IPS-18a (cell line): Measurements from ENCODE around the gene WDR33.
"Not testable (repeated sequence)": the region's sequence is repeated elsewhere in the genome, so short reads cannot be mapped to it uniquely, and the experiment has no call there.

Experiments
- H3K27ac ChIP-seq: one replicate; pipeline ENCODE4 v1.5.1; 2013; ENCODE audit warnings: low read length
- H3K27me3 ChIP-seq: one replicate; pipeline ENCODE4 v1.6.1; 2013; ENCODE audit warnings: mild to moderate bottlenecking, low read length; ENCODE audit not compliant: control insufficient read depth, insufficient read depth
- H3K36me3 ChIP-seq: one replicate; pipeline ENCODE4 v1.6.1; 2013; ENCODE audit warnings: low read depth, low read length; ENCODE audit not compliant: control insufficient read depth
- H3K4me1 ChIP-seq: one replicate; pipeline ENCODE4 v1.6.1; 2013; ENCODE audit warnings: low read depth, low read length; ENCODE audit not compliant: control insufficient read depth
- H3K4me3 ChIP-seq: one replicate; pipeline ENCODE4 v1.5.1; 2013; ENCODE audit warnings: low read length
- H3K9ac ChIP-seq: one replicate; pipeline ENCODE4 v1.6.1; 2013; ENCODE audit warnings: mild to moderate bottlenecking, low read length, moderate library complexity
- H3K9me3 ChIP-seq: one replicate; pipeline ENCODE4 v1.6.1; 2013; ENCODE audit warnings: low read depth, low read length; ENCODE audit not compliant: control insufficient read depth

Gene WDR33

GRCh38 chr2:127834951-127835350 lies 24.0 kb upstream of the WDR33 start:
- Histone ChIP-seq H3K27me3 (no peaks in the 10 kb centered on the region), H3K27ac (no peak overlapping the region), H3K36me3 (no peaks in the 10 kb centered on the region), H3K9me3 (no peaks in the 10 kb centered on the region), H3K9ac (no peak overlapping the region), H3K4me3 (no peak overlapping the region), H3K4me1 (peaks cover 2% of the 10 kb centered on the region)

DNA sequence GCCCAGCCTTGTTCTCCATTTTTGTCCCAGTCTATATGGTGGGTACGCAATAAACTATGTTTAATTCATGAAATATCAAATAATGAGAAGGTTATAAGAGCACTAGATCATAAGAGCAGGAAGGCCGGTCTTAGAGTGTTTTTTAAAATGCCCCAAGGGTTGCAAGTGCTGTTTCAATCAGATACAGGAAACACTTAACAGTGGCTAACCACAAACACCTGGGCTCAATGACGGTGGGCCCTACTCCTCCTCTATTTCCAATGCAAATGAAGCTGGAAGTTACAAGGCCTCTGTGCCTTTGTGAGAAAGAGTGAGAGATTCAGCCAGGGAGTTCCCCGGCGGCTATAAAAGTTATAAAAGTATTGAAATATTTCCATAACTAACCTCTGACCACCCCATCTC lies 18.9 kb upstream of the WDR33 start:
- Histone ChIP-seq H3K4me3 (no peak overlapping the region), H3K4me1 (peaks cover 8% of the 10 kb centered on the region), H3K9ac (no peak overlapping the region), H3K9me3 (peaks cover 8% of the 10 kb centered on the region), H3K36me3 (no peaks in the 10 kb centered on the region), H3K27me3 (no peaks in the 10 kb centered on the region), H3K27ac (no peak overlapping the region)

GRCh38 chr2:127826708-127827107 lies 15.7 kb upstream of the WDR33 start:
- H3K4me3 ChIP-seq, H3K27ac ChIP-seq, H3K4me1 ChIP-seq, H3K36me3 ChIP-seq, H3K27me3 ChIP-seq, H3K9me3 ChIP-seq, H3K9ac ChIP-seq: not testable (repeated sequence)

- Histone ChIP-seq H3K4me3 (no peak overlapping the region), H3K4me1 (peaks cover 8% of the 10 kb centered on the region), H3K9me3 (peaks cover 13% of the 10 kb centered on the region), H3K27me3 (no peaks in the 10 kb centered on the region), H3K27ac (no peak overlapping the region), H3K9ac (no peak overlapping the region), H3K36me3 (no peaks in the 10 kb centered on the region)
Observed at GRCh38 chr2:127826047-127826446, 15.1 kb upstream of the WDR33 start.

- peaks cover 29% of the 10 kb centered on the region for H3K9me3 ChIP-seq
- H3K9ac ChIP-seq = no peak overlapping the region
- no peaks in the 10 kb centered on the region for H3K27me3 ChIP-seq
- no peak overlapping the region for H3K4me3 ChIP-seq
- no peaks in the 10 kb centered on the region for H3K36me3 ChIP-seq
- H3K4me1 ChIP-seq = no peaks in the 10 kb centered on the region
- H3K27ac ChIP-seq = no peak overlapping the region
Observed at GRCh38 chr2:127820080-127820668, 9.2 kb upstream of the WDR33 start.

- Histone ChIP-seq H3K27ac (no peak overlapping the region), H3K4me1 (no peaks in the 10 kb centered on the region), H3K27me3 (no peaks in the 10 kb centered on the region), H3K4me3 (no peak overlapping the region), H3K9me3 (peaks cover 29% of the 10 kb centered on the region), H3K36me3 (no peaks in the 10 kb centered on the region), H3K9ac (no peak overlapping the region)
Observed at GRCh38 chr2:127818794-127819425, 7.9 kb upstream of the WDR33 start.

GRCh38 chr2:127818241-127818640 lies 7.3 kb upstream of the WDR33 start:
- H3K4me3 ChIP-seq = no peak overlapping the region
- no peaks in the 10 kb centered on the region for H3K4me1 ChIP-seq
- no peak overlapping the region for H3K9ac ChIP-seq
- no peaks in the 10 kb centered on the region for H3K27me3 ChIP-seq
- H3K36me3 ChIP-seq = no peaks in the 10 kb centered on the region
- H3K9me3 ChIP-seq = peaks cover 29% of the 10 kb centered on the region
- H3K27ac ChIP-seq = no peak overlapping the region

DNA sequence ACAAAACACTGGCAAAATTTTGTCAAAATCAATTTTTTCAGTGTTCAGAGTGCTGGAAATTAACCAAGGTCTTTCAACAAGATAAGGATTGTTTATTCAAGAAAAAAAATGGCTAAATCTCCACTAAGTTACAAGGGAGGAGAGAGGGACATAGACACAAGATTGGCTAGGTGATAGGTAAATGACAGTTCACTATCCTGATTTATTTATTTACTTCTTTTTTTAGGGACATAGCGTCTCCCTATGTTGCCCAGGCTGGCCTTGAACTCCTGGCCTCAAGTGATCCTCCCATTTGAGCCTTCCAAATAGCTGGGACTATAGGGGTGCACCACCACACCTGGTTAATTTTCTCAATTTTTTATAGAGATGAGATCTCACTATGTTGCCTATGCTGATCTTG lies 3.7 kb upstream of the WDR33 start:
- Histone ChIP-seq H3K27me3 (no peaks in the 10 kb centered on the region), H3K9ac (no peak overlapping the region), H3K4me3 (no peak overlapping the region), H3K27ac (no peak overlapping the region), H3K9me3 (peaks cover 11% of the 10 kb centered on the region), H3K4me1 (peaks cover 6% of the 10 kb centered on the region), H3K36me3 (no peaks in the 10 kb centered on the region)

- not testable (repeated sequence) for H3K4me1 ChIP-seq, H3K27ac ChIP-seq, H3K9ac ChIP-seq, H3K36me3 ChIP-seq, H3K27me3 ChIP-seq, H3K9me3 ChIP-seq, H3K4me3 ChIP-seq
Observed at GRCh38 chr2:127812441-127812840, 1.5 kb upstream of the WDR33 start.

DNA sequence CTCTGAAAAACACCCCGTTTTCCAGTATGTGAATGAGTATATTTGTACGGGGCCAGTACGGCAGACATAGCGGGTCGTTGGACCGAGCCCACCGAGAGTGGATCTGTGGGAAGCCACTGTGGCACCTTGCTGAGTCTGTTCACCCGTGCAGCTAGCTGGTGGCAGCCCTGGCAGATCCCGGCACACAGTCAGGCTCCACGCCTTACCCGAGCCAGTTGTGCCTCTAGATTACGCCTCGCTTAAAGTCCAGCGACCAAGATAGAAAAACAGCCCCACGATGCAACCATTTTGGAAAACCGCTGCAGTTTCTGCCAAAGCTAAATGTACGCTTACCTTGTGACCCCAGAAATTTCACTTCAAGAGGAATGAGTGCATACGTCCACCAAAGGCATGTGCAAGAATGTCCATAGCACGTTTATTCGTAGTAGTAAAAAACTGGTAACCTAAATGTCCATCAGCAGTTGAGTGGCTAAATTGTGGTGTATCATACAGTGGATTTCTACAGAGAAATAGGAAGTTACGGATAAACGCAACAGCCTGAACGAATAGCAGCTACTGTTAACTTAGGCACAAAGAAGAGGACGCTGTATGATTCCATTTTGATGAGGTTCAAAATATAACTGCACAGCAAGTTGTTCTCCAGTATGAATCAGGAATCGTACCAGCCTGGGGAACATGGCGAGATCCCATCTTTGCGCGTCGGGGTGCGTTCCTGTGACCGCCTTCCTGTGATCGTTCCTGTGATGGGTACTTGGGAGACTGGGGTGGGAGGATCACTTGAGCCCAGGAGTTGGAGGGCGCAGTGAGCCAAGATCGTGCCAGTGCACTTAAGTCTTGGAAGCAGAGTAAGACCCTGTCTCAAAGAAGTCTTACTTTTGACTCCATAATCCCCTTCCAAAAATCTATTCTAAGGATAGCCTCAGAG lies 688 bp upstream of the WDR33 start:
- Histone ChIP-seq H3K27me3 (no peaks in the 10 kb centered on the region), H3K4me1 (peaks cover 6% of the 10 kb centered on the region), H3K9me3 (no peaks in the 10 kb centered on the region), H3K4me3 (peak overlapping the region; percentile 98), H3K27ac (peak overlapping the region; percentile 97), H3K9ac (peak overlapping the region; percentile 99), H3K36me3 (no peaks in the 10 kb centered on the region)

DNA sequence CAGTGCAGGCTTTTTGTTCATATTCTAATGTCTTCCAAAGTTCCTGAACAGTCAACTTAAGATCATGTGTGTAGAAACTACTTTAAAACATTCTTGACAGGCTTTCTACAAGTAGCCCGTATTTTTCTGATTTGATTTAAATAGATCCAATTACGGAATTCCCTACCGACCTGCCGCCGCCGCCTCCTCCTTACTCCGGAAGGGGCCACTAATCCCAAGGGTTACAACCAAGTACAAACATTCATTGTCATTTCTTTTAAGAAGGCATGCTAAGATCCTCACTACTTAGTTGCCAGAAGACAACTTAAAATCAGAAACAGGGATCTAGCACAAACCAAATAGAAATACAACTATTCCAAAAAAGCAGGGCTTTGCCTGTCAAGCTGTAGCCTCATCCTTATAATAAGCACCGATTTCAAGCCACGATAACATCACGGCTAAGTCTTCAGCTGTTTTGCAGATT lies 784 bp downstream of the WDR33 start:
- peaks cover 6% of the 10 kb centered on the region for H3K4me1 ChIP-seq
- peak overlapping the region; percentile 99 for H3K9ac ChIP-seq
- H3K9me3 ChIP-seq = no peaks in the 10 kb centered on the region
- H3K36me3 ChIP-seq = no peaks in the 10 kb centered on the region
- peak overlapping the region; percentile 98 for H3K4me3 ChIP-seq
- peak overlapping the region; percentile 97 for H3K27ac ChIP-seq
- H3K27me3 ChIP-seq = no peaks in the 10 kb centered on the region
